SK-N-MC (cell line): ENCODE measurements around the gene MRPL20.
"Not testable (repeated sequence)": the region's sequence is repeated elsewhere in the genome, so short reads cannot be mapped to it uniquely, and the experiment has no call there.

Experiments used
- DNase-seq: peaks from one replicate; pipeline ENCODE4 v3.0.0-alpha.2; 2011; ENCODE audit warnings: low read depth, low spot score
- H3K27ac ChIP-seq: fragments of 200-600 bp; sonication (generic); 2 replicates; pipeline ENCODE4 v1.5.1; 2016; ENCODE audit warnings: mixed run types
- H3K36me3 ChIP-seq: fragments of 200-600 bp; sonication (generic); 2 replicates; pipeline ENCODE4 v1.6.1; 2017; ENCODE audit warnings: antibody characterized with exemption, low read length, mixed read lengths; ENCODE audit not compliant: insufficient read depth
- H3K4me3 ChIP-seq: fragments of 200-600 bp; sonication (generic); 2 replicates; pipeline ENCODE4 v1.5.1; 2016
- H3K9ac ChIP-seq: fragments of 200-600 bp; sonication (generic); 2 replicates; pipeline ENCODE4 v1.8.0; 2017; ENCODE audit warnings: mixed run types, mixed read lengths; ENCODE audit not compliant: insufficient read length
- H3K9me3 ChIP-seq: fragments of 200-600 bp; sonication (generic); 2 replicates; pipeline ENCODE4 v1.6.1; 2017; ENCODE audit warnings: low read depth, mild to moderate bottlenecking, antibody characterized with exemption, low read length, moderate library complexity, mixed read lengths
- EZH2 ChIP-seq: fragments of 200-600 bp; sonication (generic); IDR thresholded peaks from one replicate; pipeline ENCODE4 v1.6.1; 2017; ENCODE audit warnings: antibody characterized with exemption
- FOXP2 ChIP-seq: optimal IDR thresholded peaks from 2 replicates; pipeline ENCODE3; 2011; ENCODE audit warnings: mild to moderate bottlenecking, moderate library complexity; ENCODE audit not compliant: insufficient read depth; ENCODE audit errors: extremely low read length, control extremely low read depth
- POLR2AphosphoS5 ChIP-seq: IDR thresholded peaks from 2 replicates; pipeline ENCODE4 v1.6.1; 2012; ENCODE audit warnings: mild to moderate bottlenecking, low read depth, low read length, borderline replicate concordance

Gene MRPL20

DNA sequence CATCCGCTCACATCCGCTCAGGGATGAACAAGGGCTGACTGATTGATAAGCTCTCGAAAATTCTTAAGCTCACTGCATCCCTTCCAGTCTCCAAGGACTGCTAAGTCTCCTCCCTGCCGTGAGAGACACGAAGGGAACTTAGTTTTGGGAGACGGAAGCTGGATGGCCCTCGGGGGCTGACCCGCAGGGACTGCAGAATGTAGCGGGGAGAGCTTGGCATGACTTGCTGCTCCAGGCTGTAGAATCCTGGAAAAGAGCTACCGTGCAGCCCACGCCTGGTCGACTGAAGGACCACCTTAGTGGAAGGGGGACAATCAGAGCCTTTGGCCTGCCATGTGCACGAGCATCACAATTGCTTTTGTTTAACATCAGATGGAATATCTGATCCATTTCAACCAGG, 8.7 kb upstream of the MRPL20 start:
- no peak for TF ChIP-seq POLR2AphosphoS5
- H3K9ac ChIP-seq, result no peak overlapping the region

DNA sequence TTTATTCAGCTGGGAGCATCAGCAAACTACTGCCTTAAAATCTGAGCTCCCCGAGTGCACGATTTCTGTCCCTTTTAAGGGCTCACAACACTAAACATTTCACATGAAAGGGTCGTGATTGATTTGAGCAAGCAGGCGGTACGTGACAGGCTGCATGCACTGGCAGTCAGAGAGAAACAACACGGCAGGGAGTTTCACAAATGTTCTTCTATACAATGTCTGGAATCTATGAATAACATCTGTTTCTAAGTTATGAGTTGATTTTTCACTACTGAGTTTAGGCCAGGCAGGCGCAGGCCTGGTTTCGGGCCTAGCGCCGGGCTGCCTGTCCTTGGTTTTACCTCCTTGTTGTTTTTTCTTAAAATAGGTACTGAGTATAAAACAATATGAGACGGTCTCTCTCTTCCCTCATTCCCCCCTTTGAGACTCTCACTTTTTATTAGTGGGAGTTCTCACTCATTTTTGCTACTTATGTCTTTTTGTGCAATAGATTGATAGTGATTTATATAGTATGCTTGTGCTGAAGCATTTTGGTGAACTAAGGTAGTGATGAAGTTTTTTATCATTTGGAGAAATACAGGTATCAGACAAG, 5.3 kb upstream of the MRPL20 start:
- DNase-seq, H3K27ac ChIP-seq, H3K4me3 ChIP-seq, H3K9ac ChIP-seq, H3K9me3 ChIP-seq, H3K36me3 ChIP-seq: not testable (repeated sequence)

More for the DNA sequence above, 8.7 kb upstream of the MRPL20 start:
- H3K36me3 ChIP-seq, result no peaks in the 10 kb centered on the region
- no peak overlapping the region for H3K4me3 ChIP-seq
- DNase-seq, result no peak
- no peaks in the 10 kb centered on the region for H3K9me3 ChIP-seq
- no peak overlapping the region for H3K27ac ChIP-seq

DNA sequence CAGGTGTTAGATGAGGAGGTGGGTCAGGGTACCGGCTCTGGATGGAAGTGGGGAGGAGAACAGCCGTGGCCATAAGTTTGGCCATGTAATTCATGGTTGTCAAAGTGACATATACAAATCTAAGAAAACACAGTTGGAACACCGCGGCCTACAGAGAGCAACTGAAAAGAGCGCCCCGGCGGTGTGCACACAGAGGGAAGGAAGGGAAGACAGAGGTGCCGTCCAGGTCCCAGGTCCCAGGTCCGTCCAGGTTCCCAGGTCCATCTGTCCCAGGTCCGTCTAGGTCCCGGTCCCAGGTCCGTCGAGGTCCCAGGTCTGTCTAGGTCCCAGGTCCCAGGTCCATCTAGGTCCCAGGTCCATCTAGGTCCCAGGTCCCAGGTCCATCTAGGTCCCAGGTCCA, 4.5 kb upstream of the MRPL20 start:
- TF ChIP-seq POLR2AphosphoS5 (peak; percentile 31; the same call in 1 of the 2 replicates), EZH2 (no peak)
- no peaks in the 10 kb centered on the region for H3K9me3 ChIP-seq
- no peak overlapping the region for H3K4me3 ChIP-seq
- DNase-seq, result no peak
- H3K36me3 ChIP-seq, result peaks cover 7% of the 10 kb centered on the region
- H3K27ac ChIP-seq, result no peak overlapping the region
- no peak overlapping the region for H3K9ac ChIP-seq

DNA sequence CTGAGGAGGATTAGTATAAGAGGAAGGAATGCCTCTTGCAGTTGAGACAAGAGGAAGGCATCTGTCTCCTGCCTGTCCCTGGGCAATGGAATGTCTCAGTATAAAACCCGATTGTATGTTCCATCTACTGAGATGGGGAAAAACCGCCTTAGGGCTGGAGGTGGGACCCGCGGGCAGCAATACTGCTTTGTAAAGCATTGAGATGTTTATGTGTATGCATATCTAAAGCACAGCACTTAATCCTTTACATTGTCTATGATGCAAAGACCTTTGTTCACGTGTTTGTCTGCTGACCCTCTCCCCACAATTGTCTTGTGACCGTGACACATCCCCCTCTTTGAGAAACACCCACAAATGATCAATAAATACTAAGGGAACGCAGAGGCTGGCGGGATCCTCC, 3.1 kb upstream of the MRPL20 start:
- peaks cover 15% of the 10 kb centered on the region for H3K36me3 ChIP-seq
- not testable (repeated sequence) for H3K9me3 ChIP-seq, H3K9ac ChIP-seq, H3K4me3 ChIP-seq, H3K27ac ChIP-seq, DNase-seq

DNA sequence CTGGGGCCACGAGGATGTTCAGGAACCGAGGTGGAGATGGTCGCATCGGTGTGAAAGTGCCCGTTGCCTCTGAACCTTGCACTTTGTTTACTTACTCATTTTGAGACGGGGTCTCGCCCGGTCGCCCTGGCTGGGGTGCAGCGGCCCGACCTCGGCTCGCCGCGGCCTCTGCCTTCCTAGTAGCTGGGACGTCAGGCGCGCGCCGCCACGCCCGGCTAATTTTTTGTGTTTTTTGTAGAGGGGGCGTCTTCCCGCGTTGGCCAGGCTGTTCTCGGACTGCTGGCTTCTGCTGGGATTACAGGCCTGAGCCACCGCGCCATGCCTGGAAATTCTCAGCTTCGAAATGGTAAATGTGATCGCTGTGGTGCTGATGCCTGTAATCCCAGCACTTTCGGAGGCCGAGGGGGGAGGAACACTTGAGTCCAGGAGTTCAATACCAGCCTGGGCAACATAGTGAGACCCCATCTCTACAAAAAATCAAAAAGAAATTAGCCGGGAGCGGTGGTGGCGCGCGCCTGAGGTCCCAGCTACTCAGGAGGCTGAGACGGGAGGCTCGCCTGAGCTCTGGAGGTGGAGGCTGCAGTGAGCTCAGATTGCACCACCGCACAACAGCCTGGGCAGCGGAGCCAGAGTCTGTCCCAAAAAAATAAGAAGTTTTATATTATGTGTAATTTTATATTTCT, 684 bp upstream of the MRPL20 start:
- Histone ChIP-seq H3K4me3 (peak overlapping the region; percentile 95), H3K27ac (peak overlapping the region; percentile 83), H3K9me3 (no peaks in the 10 kb centered on the region), H3K9ac (peak overlapping the region; percentile 97), H3K36me3 (peaks cover 29% of the 10 kb centered on the region)
- TF ChIP-seq EZH2 (no peak), POLR2AphosphoS5 (no peak), FOXP2 (no peak)
- no peak for DNase-seq

DNA sequence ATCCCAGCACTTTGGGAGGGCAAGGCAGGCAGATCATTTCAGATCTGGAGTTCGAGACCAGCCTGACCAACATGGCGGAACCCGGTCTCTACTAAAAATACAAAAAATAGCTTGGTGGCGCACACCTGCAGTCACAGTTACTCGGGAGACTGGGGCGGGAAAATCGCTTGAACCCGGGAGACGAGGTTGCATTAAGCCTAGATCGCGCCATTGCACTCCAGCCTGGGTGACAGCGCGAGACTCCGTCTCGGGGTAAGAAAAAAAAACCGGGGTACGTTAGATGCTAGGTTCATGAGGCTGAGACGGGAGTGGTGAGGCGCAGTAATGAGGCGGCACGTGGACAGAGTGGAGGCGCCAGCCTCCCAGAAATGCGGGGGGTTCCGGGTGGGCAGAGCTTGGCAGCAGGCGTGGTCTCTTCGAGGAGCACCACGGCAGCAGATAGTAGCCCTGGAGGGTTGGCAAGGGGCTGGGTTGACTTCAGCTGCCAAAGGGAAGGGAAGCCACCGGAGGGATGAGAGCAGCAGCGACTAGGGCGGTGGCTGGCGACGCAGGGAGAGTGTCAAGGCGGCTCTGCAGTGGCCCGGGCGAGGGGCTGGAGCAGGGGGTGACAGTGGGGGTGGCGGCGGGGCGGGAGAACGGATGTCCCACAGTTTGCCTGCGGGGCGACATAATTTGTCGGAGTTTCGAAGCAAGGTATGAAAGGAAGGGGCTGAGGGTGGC, 832 bp downstream of the MRPL20 start:
- H3K9me3 ChIP-seq, result no peaks in the 10 kb centered on the region
- DNase-seq, result no peak
- peak overlapping the region; percentile 95 for H3K4me3 ChIP-seq
- H3K36me3 ChIP-seq, result peaks cover 42% of the 10 kb centered on the region
- TF ChIP-seq FOXP2 (no peak), EZH2 (no peak)
- H3K27ac ChIP-seq, result peak overlapping the region; percentile 83
- peak overlapping the region; percentile 97 for H3K9ac ChIP-seq

DNA sequence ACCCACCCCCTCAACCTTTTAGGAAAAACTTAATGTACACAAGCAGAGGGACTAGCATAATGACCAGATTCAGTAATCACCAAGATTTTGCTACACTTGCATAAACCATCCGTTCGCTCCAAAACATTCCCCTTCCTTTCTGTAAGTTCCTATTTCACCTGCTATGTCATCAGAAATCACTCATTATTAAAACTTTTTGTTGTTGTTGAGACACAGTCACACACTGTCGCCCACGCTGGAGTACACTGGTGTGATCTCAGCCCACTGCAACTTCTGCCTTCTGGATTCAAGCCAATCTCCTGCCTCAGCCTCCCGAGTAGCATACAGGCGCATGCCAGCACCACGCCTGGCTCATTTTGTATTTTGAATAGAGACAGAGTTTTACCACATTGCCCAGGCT, 3.4 kb downstream of the MRPL20 start:
- TF ChIP-seq FOXP2 (no peak), POLR2AphosphoS5 (peak; percentile 28; the same call in 1 of the 2 replicates), EZH2 (no peak)
- H3K27ac ChIP-seq, result peak overlapping the region; percentile 62
- H3K9me3 ChIP-seq, result no peaks in the 10 kb centered on the region
- peaks cover 47% of the 10 kb centered on the region for H3K36me3 ChIP-seq
- H3K4me3 ChIP-seq, result no peak overlapping the region
- H3K9ac ChIP-seq, result no peak overlapping the region
- no peak for DNase-seq

DNA sequence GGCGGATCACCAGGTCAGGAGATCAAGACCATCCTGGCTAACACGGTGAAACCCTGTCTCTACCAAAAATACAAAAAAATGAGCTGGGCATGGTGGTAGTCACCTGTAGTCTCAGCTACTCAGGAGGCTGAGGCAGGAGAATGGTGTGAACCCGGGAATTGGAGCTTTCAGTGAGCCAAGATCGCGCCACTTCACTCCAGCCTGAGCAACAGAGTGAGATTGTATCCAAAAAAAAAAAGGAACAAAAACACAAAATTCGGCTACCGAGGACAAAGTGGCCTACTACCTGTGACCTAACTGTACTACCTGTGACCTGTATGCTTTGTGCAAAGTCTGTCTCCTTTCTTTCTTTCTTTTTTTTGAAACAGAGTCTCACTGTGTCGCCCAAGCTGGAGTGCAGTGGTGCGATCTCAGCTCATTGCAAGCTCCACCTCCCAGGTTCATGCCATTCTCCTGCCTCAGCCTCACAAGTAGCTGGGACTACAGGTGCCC, 4.1 kb downstream of the MRPL20 start:
- peak overlapping the region; percentile 38; the same call in 1 of the 2 replicates for H3K27ac ChIP-seq
- not testable (repeated sequence) for H3K9me3 ChIP-seq, H3K9ac ChIP-seq, DNase-seq, H3K4me3 ChIP-seq
- H3K36me3 ChIP-seq, result peaks cover 46% of the 10 kb centered on the region

DNA sequence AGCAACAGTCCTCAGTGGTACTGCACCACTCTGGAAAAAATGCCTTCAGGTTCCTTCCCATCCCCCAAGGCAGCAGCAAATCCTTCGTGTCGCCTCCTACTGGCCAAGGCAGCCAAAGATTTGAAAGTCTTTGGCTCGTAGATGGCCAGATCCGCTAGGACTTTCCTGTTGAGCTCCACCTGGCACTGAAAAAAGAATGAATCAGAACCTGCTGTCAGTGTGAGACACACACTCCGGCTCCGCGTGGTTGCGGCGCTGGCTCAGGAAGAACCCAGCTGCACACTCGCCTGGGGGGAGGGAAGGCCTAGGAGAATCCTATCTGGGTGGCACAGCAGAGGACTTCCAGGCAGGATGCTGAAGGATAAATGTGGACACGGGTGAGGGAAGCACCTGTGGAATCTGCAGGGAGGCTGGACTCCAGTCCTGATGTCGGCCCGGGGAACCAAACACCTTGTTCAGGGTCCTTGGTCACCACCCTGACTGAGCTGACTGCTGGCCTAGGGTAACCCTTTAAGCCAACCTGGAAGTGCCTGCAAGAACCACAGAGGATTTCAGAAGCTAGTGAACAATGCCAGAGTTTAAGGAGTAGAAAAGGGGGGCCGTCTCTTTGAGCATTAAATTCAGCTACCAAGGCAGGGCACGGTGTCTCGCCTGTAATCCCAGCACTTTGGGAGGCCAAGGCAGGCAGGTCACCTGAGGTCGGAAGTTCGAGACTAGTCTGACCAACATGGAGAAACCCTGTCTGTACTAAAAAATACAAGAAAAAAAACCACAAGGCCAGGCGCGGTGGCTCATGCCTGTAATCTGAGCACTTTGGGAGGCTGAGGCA, 4.8 kb downstream of the MRPL20 start:
- no peaks in the 10 kb centered on the region for H3K9me3 ChIP-seq
- H3K36me3 ChIP-seq, result peaks cover 53% of the 10 kb centered on the region
- no peak overlapping the region for H3K9ac ChIP-seq
- H3K27ac ChIP-seq, result peak overlapping the region; percentile 38; the same call in 1 of the 2 replicates
- no peak overlapping the region for H3K4me3 ChIP-seq
- TF ChIP-seq FOXP2 (no peak), EZH2 (no peak), POLR2AphosphoS5 (no peak; the same call in 1 of the 2 replicates)
- DNase-seq, result no peak
